HepG2 (cell line): ENCODE results near the gene TMEM131. TPM values are rescaled to one million over a fixed set of nuclear protein-coding genes. Genes with fewer than 3 reads are reported as not detected.

Source experiments
- ARNTL ChIP-seq: sonication (generic); formaldehyde crosslinking; IDR thresholded peaks from 2 replicates; pipeline ENCODE4 v1.4.0; 2020; ENCODE audit warnings: mild to moderate bottlenecking, missing genetic modification reagents
- ERF ChIP-seq: IDR thresholded peaks from 2 replicates; pipeline ENCODE4 v1.6.1; 2018; ENCODE audit warnings: missing biosample characterization, missing genetic modification reagents
- GABPA ChIP-seq, 2 experiments: IDR thresholded peaks; 2 replicates each; pipeline ENCODE4 v1.6.1; 2011 to 2016; ENCODE audit warnings: low read depth in 2 of 2, low read length in 1 of 2, missing biosample characterization in 1 of 2, missing genetic modification characterization in 1 of 2
- MYC ChIP-seq: sonication (generic); formaldehyde crosslinking; IDR thresholded peaks from 2 replicates; pipeline ENCODE4 v1.9.0; 2021; ENCODE audit warnings: missing genetic modification reagents, borderline replicate concordance
- NCOA5 ChIP-seq: sonication (generic); formaldehyde crosslinking; IDR thresholded peaks from 2 replicates; pipeline ENCODE4 v1.4.0; 2020; ENCODE audit warnings: missing genetic modification reagents
- NR2F6 ChIP-seq, 2 experiments: IDR thresholded peaks; 2 replicates each; pipeline ENCODE4 v1.6.1; 2016; ENCODE audit warnings: antibody characterized with exemption in 1 of 2, mild to moderate bottlenecking in 1 of 2
- RORA ChIP-seq: sonication (generic); formaldehyde crosslinking; IDR thresholded peaks from 2 replicates; pipeline ENCODE4 v1.5.0; 2020; ENCODE audit warnings: mild to moderate bottlenecking, missing genetic modification reagents, moderate library complexity
- SOX5 ChIP-seq: IDR thresholded peaks from 2 replicates; pipeline ENCODE4 v1.6.1; 2016; ENCODE audit warnings: borderline replicate concordance
- ZFP41 ChIP-seq: sonication (generic); formaldehyde crosslinking; IDR thresholded peaks from 2 replicates; pipeline ENCODE4 v1.4.0; 2020; ENCODE audit warnings: mild to moderate bottlenecking, missing genetic modification reagents, borderline replicate concordance
- ZNF3 ChIP-seq: IDR thresholded peaks from 2 replicates; pipeline ENCODE4 v1.7.0; 2017; ENCODE audit warnings: inconsistent platforms
- ZNF768 ChIP-seq: sonication (generic); formaldehyde crosslinking; IDR thresholded peaks from 2 replicates; pipeline ENCODE4 v1.4.0; 2020; ENCODE audit warnings: missing genetic modification reagents
- ZZZ3 ChIP-seq: sonication (generic); formaldehyde crosslinking; IDR thresholded peaks from 2 replicates; pipeline ENCODE4 v1.4.0; 2020; ENCODE audit warnings: missing genetic modification reagents, mild to moderate bottlenecking, borderline replicate concordance
- polyA plus RNA-seq, 8 experiments: library from polyadenylated mRNA; depleted of rRNA in 3 of 8; stranded (reverse) in 7 of 8; unstranded in 1 of 8; fragments of >200 nt; fragmentation: Illumina TruSeq in 4 of 8; extraction: Trizol in 4 of 8; gene quantifications; 2 replicates each; pipeline versions ENCODE4 v1.2.1 to v1.2.3, GENCODE V29; 2011 to 2016; ENCODE audit warnings: low read depth in 4 of 8, missing spikeins in 1 of 8, mixed read lengths in 1 of 8; ENCODE audit not compliant: insufficient read depth in 1 of 8
- total RNA-seq, 5 experiments: library from RNA; depleted of rRNA; stranded (reverse); fragments of >200 nt; fragmentation: Illumina TruSeq; extraction: Trizol; gene quantifications; 2 replicates each; pipeline ENCODE4 v1.2.3, GENCODE V29; 2016; ENCODE audit warnings: low read depth in 1 of 5
- TF ChIP-seq, protein P1 (sequence below): sonication (generic); formaldehyde crosslinking; IDR thresholded peaks from 2 replicates; pipeline ENCODE4 v1.9.0; 2022; ENCODE audit warnings: low read depth, missing genetic modification reagents
- TF ChIP-seq, protein P2 (sequence below), 2 experiments: sonication (generic) in 1 of 2; formaldehyde crosslinking in 1 of 2; IDR thresholded peaks; 2 replicates each; pipeline versions ENCODE4 v1.4.0 to v1.6.1; 2018 to 2020; ENCODE audit warnings: missing genetic modification reagents in 2 of 2, borderline replicate concordance in 1 of 2, low read depth in 1 of 2, mild to moderate bottlenecking in 1 of 2, missing biosample characterization in 1 of 2
- TF ChIP-seq, protein P3 (sequence below): sonication (generic); formaldehyde crosslinking; IDR thresholded peaks from 2 replicates; pipeline ENCODE4 v1.4.0; 2020; ENCODE audit warnings: mild to moderate bottlenecking, low read depth, missing genetic modification reagents
- TF ChIP-seq, protein P4 (sequence below): sonication (generic); formaldehyde crosslinking; IDR thresholded peaks from 2 replicates; pipeline ENCODE4 v1.4.0; 2020; ENCODE audit warnings: missing genetic modification reagents, borderline replicate concordance
- TF ChIP-seq, protein P5 (sequence below): sonication (generic); formaldehyde crosslinking; IDR thresholded peaks from 2 replicates; pipeline ENCODE4 v1.5.1; 2020; ENCODE audit warnings: mild to moderate bottlenecking, missing genetic modification reagents, moderate library complexity

Gene TMEM131
- total and polyA plus RNA-seq, 2 of the 13 experiments (the other 11 are each of a cell fraction or from before 2014, with no cell fraction given) = 17.9 to 19.5 TPM

DNA sequence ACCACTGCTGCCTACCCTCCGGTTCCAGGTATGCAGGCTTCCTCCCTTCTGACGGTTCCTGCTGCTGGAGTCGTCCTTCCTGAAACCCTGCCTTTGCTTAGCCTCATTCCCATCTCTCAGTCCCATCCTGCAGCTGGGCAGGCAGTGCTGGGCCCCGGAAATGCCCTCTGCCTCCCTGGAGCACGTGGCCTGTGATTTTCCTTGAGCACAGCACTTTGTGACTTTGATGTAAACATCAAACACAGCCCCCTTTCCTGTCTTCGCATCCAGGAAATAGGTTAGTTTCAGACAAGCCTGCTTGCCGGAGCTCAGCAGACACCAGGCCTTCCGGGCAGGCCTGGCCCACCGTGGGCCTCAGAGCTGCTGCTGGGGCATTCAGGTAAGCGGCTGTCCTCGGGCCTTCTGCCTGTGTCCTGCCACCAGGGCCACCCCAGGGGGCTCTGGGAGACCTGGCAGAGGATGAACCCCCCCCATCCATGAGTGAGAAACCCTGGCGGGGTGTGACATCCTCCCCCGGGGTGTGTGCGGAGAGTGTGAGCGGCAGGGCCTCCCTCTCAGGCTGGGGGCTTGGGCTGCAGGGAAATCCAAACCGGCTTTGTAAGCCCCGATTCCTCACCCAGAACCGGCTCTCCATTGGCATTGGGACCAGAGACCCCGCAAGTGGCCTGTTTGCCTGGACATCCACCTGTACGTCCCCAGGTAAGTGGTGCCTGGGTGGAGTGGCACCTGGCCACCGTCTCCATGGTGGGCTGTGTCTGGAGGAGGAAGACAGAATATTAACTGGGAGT, 282.3 kb downstream of the TMEM131 start, which contains the start of gene ZAP70 (continued):
- TF ChIP-seq ZNF768 (CRISPR knock-in tag) (no peak), ZNF3 (0 out of 2 replicates have a peak, but pooled peaks have one; percentile 37), ZZZ3 (CRISPR knock-in tag) (peak; percentile 66; the same call in 1 of the 2 replicates), ERF (CRISPR knock-in tag) (peak; percentile 68), NR2F6 (IDR thresholded peaks at IDR 0.05) (no peak), NR2F6 (CRISPR knock-in tag; IDR thresholded peaks at IDR 0.05) (0 out of 2 replicates have a peak, but pooled peaks have one; percentile 4), NCOA5 (CRISPR knock-in tag) (no peak), ARNTL (peak; percentile 61; the same call in 1 of the 2 replicates), RORA (CRISPR knock-in tag) (no peak), ZFP41 (no peak), MYC (CRISPR knock-in tag) (peak; percentile 26; the same call in 1 of the 2 replicates), GABPA (IDR thresholded peaks at IDR 0.05; ENCODE audit: low read depth, low read length) (no peak; the same call in 1 of the 2 replicates), GABPA (CRISPR knock-in tag; IDR thresholded peaks at IDR 0.05; ENCODE audit: low read depth) (peak; percentile 89), SOX5 (CRISPR knock-in tag) (0 out of 2 replicates have a peak, but pooled peaks have one; percentile 20)
- TF ChIP-seq, protein P1, sequence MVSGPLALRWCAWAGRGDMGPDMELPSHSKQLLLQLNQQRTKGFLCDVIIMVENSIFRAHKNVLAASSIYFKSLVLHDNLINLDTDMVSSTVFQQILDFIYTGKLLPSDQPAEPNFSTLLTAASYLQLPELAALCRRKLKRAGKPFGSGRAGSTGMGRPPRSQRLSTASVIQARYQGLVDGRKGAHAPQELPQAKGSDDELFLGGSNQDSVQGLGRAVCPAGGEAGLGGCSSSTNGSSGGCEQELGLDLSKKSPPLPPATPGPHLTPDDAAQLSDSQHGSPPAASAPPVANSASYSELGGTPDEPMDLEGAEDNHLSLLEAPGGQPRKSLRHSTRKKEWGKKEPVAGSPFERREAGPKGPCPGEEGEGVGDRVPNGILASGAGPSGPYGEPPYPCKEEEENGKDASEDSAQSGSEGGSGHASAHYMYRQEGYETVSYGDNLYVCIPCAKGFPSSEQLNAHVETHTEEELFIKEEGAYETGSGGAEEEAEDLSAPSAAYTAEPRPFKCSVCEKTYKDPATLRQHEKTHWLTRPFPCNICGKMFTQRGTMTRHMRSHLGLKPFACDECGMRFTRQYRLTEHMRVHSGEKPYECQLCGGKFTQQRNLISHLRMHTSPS (CRISPR knock-in tag) = peak; percentile 64; the same call in 1 of the 2 replicates
- TF ChIP-seq, protein P2, sequence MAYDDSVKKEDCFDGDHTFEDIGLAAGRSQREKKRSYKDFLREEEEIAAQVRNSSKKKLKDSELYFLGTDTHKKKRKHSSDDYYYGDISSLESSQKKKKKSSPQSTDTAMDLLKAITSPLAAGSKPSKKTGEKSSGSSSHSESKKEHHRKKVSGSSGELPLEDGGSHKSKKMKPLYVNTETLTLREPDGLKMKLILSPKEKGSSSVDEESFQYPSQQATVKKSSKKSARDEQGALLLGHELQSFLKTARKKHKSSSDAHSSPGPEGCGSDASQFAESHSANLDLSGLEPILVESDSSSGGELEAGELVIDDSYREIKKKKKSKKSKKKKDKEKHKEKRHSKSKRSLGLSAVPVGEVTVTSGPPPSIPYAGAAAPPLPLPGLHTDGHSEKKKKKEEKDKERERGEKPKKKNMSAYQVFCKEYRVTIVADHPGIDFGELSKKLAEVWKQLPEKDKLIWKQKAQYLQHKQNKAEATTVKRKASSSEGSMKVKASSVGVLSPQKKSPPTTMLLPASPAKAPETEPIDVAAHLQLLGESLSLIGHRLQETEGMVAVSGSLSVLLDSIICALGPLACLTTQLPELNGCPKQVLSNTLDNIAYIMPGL (CRISPR knock-in tag; IDR thresholded peaks at IDR 0.05; ENCODE audit: borderline replicate concordance in 1 of 2, low read depth in 1 of 2) = 0 out of 4 replicates have a peak, but pooled peaks of 1 of the 2 experiments have one; percentile 36
- TF ChIP-seq, protein P3, sequence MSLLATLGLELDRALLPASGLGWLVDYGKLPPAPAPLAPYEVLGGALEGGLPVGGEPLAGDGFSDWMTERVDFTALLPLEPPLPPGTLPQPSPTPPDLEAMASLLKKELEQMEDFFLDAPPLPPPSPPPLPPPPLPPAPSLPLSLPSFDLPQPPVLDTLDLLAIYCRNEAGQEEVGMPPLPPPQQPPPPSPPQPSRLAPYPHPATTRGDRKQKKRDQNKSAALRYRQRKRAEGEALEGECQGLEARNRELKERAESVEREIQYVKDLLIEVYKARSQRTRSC (CRISPR knock-in tag) = no peak
- TF ChIP-seq, protein P4, sequence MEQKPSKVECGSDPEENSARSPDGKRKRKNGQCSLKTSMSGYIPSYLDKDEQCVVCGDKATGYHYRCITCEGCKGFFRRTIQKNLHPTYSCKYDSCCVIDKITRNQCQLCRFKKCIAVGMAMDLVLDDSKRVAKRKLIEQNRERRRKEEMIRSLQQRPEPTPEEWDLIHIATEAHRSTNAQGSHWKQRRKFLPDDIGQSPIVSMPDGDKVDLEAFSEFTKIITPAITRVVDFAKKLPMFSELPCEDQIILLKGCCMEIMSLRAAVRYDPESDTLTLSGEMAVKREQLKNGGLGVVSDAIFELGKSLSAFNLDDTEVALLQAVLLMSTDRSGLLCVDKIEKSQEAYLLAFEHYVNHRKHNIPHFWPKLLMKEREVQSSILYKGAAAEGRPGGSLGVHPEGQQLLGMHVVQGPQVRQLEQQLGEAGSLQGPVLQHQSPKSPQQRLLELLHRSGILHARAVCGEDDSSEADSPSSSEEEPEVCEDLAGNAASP = no peak
- TF ChIP-seq, protein P5, sequence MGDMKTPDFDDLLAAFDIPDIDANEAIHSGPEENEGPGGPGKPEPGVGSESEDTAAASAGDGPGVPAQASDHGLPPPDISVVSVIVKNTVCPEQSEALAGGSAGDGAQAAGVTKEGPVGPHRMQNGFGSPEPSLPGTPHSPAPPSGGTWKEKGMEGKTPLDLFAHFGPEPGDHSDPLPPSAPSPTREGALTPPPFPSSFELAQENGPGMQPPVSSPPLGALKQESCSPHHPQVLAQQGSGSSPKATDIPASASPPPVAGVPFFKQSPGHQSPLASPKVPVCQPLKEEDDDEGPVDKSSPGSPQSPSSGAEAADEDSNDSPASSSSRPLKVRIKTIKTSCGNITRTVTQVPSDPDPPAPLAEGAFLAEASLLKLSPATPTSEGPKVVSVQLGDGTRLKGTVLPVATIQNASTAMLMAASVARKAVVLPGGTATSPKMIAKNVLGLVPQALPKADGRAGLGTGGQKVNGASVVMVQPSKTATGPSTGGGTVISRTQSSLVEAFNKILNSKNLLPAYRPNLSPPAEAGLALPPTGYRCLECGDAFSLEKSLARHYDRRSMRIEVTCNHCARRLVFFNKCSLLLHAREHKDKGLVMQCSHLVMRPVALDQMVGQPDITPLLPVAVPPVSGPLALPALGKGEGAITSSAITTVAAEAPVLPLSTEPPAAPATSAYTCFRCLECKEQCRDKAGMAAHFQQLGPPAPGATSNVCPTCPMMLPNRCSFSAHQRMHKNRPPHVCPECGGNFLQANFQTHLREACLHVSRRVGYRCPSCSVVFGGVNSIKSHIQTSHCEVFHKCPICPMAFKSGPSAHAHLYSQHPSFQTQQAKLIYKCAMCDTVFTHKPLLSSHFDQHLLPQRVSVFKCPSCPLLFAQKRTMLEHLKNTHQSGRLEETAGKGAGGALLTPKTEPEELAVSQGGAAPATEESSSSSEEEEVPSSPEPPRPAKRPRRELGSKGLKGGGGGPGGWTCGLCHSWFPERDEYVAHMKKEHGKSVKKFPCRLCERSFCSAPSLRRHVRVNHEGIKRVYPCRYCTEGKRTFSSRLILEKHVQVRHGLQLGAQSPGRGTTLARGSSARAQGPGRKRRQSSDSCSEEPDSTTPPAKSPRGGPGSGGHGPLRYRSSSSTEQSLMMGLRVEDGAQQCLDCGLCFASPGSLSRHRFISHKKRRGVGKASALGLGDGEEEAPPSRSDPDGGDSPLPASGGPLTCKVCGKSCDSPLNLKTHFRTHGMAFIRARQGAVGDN (CRISPR knock-in tag) = peak; percentile 95
